NCI-H2171 treated with DMSO at 0.1 percent for 48 hours (cell line): ENCODE data around the gene MYH7B.

ENCODE experiments used
- DNase-seq: peaks from one replicate; lab custom pipeline; 2025; lab: John Stamatoyannopoulos, UW

MYH7B gene

GRCh38 chr20:34992751-34993417 is 37.2 kb downstream of the MYH7B start:
- DNase-seq = no peak

DNA sequence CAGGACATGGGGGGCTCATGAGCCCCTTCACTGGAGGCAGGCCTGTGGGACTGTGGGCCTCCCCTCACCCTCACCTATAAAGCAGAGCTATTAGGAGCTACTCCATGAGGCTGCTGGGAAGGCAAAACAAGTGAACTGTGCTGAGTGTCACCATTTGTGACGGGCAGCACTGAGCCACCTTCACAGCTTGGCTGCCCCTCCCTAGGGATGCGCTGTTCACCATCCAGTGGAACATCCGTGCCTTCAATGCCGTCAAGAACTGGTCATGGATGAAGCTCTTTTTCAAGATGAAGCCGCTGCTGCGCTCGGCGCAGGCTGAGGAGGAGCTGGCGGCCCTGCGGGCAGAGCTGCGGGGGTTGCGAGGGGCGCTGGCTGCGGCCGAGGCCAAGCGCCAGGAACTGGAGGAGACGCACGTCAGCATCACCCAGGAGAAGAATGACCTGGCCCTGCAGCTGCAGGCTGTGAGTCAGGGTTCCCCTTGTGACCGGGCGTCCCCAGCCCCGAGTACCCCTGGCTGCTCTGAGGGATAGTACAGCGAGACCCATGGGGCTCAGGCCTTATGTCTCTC is 38.4 kb downstream of the MYH7B start:
- DNase-seq = no peak

- no peak for DNase-seq
Observed at GRCh38 chr20:34994509-34995131, 39.0 kb downstream of the MYH7B start.

- DNase-seq = no peak
Observed at GRCh38 chr20:34995192-34995591, 39.5 kb downstream of the MYH7B start.

DNA sequence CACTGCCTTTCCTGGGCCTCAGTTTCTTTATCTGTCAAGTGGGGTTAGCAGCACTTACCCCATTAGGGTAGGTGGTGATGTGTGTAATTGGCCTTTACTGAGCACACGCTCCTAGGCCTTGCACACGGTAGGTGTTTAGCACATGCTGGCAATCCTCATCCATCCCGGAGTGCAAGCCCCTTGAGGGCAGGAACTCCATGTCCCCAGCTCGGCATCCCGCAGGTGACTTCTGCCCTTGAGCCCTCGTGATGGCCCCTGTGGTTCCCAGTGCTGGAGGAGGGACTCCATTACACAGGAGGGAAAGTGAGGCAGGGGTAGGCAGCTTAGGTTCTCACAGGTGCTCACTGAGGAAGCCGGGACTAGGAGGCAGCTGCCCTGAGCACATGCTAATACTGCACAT is 40.0 kb downstream of the MYH7B start:
- DNase-seq = no peak

GRCh38 chr20:34996243-34997028 is 40.8 kb downstream of the MYH7B start:
- DNase-seq = no peak

DNA sequence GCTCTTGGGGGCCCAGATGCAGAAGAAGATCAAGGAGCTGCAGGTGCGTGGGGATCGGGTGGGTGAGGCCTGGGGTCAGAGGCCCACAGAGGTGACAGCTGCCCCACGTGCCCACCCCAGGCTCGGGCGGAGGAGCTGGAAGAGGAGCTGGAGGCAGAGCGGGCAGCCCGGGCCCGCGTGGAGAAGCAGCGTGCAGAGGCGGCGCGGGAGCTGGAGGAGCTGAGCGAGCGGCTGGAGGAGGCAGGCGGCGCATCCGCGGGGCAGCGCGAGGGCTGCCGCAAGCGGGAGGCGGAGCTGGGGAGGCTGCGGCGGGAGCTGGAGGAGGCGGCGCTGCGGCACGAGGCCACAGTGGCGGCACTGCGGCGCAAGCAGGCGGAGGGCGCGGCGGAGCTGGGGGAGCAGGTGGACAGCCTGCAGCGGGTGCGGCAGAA is 41.5 kb downstream of the MYH7B start:
- DNase-seq = no peak

DNA sequence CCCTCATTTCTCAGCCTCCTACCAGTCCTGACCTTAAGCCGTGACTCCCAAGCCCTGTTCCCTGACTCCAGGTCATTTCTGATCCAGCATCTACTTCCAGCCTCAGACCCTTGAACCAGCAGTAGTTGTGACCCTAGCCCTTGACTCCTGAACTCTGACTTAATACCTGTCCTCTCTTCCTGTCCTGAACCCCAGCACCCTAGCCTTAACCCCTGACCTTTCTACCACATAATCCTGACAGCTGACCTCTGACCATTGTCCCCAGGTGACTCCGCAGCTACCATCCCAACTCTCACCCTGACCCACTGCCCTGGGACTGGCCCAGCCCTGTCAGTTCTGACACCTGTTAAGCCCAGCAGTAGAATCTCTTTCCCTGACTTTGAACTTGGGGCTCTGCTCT is 42.1 kb downstream of the MYH7B start:
- DNase-seq = no peak

- no peak for DNase-seq
Observed at GRCh38 chr20:34998331-34998950, 42.8 kb downstream of the MYH7B start.

- DNase-seq = no peak
Observed at GRCh38 chr20:34999021-34999451, 43.4 kb downstream of the MYH7B start.

DNA sequence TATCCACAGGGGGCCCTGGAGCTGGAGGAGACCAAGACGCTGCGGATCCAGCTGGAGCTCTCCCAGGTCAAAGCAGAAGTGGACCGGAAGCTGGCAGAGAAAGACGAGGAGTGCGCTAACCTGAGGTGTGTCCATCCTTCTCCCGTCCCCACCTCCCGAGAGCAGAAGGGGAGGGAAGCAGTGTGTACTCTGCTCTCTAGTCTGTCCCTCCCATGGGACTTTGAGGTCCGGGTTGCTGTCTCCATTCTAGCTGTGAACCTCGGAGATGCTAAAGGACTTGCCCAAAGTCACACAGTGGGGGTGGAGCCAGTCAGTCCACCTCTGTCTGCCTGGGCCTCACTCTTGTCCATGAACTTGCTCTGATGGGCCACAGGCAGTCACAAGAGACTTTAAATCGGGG is 44.1 kb downstream of the MYH7B start:
- DNase-seq = no peak

DNA sequence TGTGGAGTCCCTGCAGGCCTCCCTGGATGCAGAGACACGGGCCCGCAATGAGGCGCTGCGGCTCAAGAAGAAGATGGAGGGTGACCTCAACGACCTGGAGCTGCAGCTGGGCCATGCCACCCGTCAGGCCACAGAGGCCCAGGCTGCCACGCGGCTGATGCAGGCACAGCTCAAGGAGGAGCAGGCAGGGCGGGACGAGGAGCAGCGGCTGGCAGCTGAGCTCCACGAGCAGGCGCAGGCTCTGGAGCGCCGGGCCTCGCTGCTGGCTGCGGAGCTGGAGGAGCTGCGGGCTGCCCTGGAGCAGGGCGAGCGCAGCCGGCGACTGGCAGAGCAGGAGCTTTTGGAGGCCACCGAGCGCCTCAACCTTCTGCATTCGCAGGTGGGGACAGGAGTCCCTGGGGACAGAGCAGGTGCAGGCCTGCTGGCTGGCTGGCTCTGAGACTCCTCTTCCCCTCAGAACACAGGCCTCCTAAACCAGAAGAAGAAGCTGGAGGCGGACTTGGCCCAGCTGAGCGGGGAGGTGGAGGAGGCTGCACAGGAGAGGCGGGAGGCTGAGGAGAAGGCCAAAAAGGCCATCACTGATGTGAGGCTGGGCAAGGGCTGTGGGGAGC is 44.7 kb downstream of the MYH7B start:
- DNase-seq = peak; percentile 89

- no peak for DNase-seq
Observed at GRCh38 chr20:35000922-35001595, 45.4 kb downstream of the MYH7B start.

DNA sequence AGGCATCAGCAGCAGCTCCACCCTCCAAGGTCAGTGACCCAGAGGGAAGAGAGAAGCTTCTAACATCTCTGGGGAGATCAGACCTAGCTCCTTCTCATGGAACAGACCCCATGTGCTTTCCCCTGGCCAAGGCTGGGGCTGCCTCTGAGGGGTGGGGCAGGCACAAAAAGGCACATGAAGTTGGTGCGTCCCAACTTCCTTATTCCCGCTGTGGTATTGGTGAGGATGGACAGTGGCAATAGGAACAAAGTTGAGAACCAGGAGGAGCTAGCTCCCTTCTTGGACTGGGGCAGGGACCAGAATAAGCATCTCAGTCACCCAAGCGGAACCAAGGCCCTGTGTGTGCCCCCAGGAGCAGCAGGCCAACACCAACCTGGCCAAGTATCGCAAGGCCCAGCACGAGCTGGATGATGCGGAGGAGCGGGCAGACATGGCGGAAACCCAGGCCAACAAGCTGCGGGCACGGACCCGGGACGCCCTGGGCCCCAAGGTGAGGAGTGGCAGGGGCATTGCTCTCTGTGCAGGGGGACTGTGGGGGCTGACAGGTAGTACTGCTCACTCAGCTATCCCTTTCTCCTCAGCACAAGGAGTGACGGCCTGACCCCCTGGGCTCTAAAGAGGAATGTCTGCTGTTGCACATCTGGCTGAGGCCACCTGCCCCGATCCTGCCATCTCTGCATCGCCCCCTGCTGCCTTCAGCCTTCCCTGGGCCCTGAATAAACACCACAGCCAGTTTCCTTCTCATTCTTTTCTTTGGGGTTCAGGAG is 46.1 kb downstream of the MYH7B start:
- DNase-seq = no peak

DNA sequence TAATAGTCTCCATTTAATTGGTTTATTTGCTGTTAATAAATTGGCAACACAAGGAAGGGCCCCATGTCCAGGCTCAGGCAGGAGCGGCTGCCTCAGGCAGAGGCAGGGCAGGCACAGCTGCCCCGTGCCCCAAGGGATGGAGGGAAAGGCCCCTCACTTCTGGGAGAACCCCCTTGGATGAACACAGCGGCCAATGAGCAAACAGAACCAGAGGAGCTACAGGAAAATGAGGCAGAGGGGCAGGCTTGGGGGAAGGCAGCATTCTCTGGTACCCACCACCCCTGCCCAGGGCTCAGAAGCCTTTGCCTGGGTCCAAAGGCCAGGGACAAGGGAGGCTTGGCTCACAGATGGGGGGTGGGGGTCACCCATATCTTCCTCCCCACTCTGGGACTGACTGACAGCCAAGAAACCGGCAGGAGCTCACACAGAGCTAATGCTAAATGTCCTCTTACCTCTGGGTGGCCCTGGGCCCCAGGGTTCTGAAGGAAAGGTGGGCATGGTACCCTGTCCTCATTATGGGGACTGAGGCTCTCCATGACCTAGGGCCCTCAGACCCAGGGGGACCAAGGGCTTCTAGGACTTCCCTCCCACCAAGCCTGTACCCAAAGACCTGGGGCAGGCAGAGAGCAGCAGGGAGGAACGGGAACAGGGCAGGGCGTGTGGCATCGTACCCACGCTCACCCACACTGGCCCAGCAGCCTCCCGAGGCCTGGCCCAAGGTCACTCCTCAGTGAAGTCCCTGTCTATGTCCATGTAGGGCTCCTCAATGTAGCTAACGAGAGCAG is 47.0 kb downstream of the MYH7B start:
- no peak for DNase-seq

DNA sequence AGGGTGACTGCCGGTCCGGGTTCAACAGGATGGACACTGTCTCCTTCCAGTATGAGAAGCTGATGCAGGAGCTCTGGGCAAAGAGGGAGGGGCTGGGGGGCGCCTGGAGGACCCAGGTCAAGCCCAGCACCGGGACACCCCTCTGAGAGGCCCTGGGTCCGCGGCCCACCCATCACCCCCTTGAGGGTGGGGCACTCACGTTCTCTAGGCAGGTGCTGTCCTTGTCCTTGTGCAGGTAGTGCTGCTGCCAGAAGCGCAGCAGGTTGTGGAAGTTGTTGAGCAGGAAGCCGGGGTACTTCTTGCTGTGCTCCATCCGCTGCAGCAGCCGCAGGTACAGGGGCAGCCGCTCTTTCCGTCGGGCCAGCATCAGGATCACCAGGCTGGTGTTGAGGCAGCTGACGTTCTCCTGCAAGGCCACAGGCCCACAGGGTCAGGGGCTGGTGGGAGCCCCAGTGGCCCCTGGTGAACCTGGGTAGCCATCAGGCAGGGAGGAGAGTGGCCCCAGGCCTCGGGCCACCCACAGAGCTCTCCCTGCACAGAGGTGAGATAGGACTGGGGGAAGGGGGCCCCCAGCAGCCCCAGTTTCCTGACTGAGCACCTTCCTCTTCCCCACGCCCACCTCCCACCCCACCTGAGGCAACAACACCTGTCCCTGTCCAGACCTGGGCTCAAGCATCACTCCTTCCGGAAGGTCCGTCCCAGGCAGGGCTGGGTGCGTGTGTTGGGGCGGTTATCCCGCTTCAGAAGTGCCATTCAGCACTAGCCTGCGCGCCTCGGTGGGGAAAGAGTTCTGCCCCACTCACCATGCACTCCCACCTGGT is 47.8 kb downstream of the MYH7B start:
- DNase-seq = no peak

GRCh38 chr20:35004051-35004725 is 48.5 kb downstream of the MYH7B start:
- DNase-seq = no peak

DNA sequence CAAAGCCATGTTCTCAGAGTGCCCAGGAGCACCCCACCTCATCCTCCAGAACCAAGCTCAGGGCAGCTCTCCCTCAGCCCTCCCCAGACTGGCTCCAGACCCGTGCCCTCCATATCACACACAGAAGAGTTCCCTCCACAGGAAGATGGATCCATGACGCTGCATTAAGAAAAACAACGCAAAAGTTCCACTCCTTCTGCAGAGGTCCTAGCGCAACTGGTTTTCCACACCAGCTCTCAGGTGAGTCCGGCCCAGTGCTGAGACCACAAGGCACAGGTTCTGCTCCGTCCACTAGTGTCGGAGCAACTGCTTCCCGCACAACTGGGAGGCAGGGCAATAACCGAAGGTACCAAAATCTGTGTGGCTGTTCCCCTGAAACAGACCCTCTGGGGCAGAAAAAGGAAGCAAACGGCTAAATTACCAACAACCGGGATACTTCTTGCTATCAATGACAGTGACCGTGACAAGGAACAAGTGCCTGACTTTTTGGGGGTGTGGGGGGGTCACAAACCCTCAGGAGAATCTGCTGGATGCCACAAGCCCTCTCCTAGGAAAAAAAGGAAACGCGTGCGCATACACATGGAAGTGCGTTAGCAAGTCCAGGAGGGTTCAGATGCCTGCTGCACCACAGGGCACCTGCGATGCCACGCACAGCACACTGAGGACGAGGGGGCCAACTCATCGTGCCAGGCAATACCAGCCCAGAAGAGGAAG is 49.2 kb downstream of the MYH7B start:
- no peak for DNase-seq
